Tibial nerve (tissue), 4 donors: ENCODE results near the gene IRF5.

Experiments used
- EP300 ChIP-seq, 2 donors: sonication (generic); formaldehyde crosslinking; IDR thresholded peaks; one replicate each; pipeline ENCODE4 v1.6.1; 2017; ENCODE audit warnings: antibody characterized with exemption in 2 of 2, mild to moderate bottlenecking in 1 of 2
- POLR2A ChIP-seq, 2 donors: fragments of 450-650 bp; IDR thresholded peaks; one replicate each; pipeline ENCODE4 v1.6.1; 2017; ENCODE audit warnings: antibody characterized with exemption in 2 of 2, mild to moderate bottlenecking in 2 of 2, moderate library complexity in 2 of 2
- TF ChIP-seq, protein P1 (sequence below), 5 experiments: fragments of 200-600 bp in 3 of 5; fragments of 450-650 bp in 2 of 5; sonication (generic) in 3 of 5; IDR thresholded peaks; one replicate each; pipeline ENCODE4 v1.5.1; 2016 to 2019; ENCODE audit warnings: antibody characterized with exemption in 5 of 5, mild to moderate bottlenecking in 3 of 5, moderate library complexity in 2 of 5

DNA sequence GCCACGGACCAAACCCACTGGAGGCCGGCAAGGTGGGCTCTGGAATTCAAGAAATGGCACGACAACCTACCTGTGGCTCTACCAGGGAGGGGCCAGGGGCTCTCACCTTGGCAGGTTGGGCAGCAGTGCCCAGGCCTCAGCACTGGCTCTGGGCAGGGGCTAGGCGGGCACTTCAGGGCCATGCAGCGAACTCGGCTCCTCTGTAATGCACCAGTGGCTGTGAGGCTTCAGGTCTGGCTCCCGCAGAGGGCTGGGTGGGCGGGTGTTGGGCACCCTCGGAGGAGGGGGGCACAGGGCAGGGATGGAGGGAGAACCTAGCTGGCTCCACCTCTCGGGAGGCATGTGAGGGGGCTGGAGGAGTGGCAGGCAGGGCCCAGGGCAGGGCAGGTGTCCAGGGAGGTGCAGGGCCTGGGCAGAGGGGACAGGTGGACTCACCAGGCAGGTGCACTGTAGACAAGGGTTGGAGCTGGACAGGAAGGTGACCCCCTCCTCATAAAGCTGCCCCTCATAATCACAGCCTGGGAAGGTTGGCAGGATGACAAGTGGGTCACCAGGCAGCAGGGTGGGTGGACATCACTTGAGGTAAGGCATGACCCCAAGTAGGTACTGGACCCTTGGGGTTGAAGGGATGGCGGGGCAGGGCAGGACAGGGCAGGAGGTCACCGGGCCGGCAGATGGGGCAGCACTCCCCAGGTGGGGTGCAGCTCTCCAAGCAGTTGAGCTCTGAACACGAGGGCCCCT is 33.9 kb upstream of the IRF5 start:
- TF ChIP-seq, protein P1, sequence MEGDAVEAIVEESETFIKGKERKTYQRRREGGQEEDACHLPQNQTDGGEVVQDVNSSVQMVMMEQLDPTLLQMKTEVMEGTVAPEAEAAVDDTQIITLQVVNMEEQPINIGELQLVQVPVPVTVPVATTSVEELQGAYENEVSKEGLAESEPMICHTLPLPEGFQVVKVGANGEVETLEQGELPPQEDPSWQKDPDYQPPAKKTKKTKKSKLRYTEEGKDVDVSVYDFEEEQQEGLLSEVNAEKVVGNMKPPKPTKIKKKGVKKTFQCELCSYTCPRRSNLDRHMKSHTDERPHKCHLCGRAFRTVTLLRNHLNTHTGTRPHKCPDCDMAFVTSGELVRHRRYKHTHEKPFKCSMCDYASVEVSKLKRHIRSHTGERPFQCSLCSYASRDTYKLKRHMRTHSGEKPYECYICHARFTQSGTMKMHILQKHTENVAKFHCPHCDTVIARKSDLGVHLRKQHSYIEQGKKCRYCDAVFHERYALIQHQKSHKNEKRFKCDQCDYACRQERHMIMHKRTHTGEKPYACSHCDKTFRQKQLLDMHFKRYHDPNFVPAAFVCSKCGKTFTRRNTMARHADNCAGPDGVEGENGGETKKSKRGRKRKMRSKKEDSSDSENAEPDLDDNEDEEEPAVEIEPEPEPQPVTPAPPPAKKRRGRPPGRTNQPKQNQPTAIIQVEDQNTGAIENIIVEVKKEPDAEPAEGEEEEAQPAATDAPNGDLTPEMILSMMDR (IDR thresholded peaks at IDR 0.05), result no peak
- TF ChIP-seq POLR2A (IDR thresholded peaks at IDR 0.05) (no peak), EP300 (IDR thresholded peaks at IDR 0.05) (no peak)
